ENCODE data around the gene LAMA3. TPM values are rescaled to one million over a fixed set of nuclear protein-coding genes. Genes with fewer than 3 reads are reported as not detected.

LAMA3 gene
- total and polyA plus RNA-seq, 10 of the 15 experiments (the other 5 are each of a cell fraction or from before 2014, with no cell fraction given) = 0.37 to 6.5 (median 5.4) TPM

DNA sequence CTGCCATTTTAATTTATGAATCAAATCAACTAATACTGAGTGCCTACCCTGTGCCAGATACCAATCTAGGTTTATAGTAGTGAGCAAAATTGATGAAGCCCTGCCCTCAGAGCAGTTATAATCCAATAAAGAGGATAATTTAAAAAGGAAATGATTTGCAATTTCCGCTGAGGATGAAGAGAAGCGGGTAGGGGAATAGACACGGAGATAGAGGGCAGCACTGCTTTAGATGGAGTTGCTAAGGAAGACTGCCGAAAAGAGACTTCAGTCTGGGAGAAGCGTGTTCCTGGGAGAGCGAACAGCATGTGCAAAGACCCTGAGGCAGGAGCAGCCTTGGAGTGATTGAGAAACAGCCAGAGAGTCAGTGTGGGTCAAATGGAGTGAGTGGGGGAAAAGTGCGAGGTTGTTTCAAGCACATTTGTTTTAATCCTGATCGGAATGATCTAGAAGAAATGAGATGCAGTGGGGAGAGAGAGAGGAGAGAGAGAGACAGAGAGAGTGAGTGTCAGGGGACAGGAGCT is 12.4 kb downstream of the LAMA3 start:
- RAD21 ChIA-PET (ENCODE audit: unreplicated experiment) = interaction anchor here (1.9 to 7.5 kb wide), 3 partner anchors 76 to 185 kb away, joined by 13 to 148 read pairs (median 18); no protein-coding TSS in a partner anchor
- no peak for ATAC-seq
- intact Hi-C loops (cut with micrococcal nuclease; ENCODE audit: unreplicated experiment) (loop anchor here (2.0 to 5.0 kb wide), 2 partner anchors 111 to 204 kb away; no protein-coding TSS in a partner anchor), in situ Hi-C loops (cut with MboI) (loop anchor here (5.0 kb wide), 1 partner anchor 74 kb away; no protein-coding TSS in a partner anchor)
- Histone ChIP-seq H4K20me1 (ENCODE audit: control insufficient read depth, insufficient read depth) (no peaks in the 10 kb centered on the region), H3K27me3 (replicated peaks in 1 of 2; ENCODE audit: control insufficient read depth in 2 of 2, insufficient read depth in 2 of 2, low read length in 1 of 2) (no peaks in the 10 kb centered on the region), H3K4me2 (ENCODE audit: control insufficient read depth, insufficient read depth) (no peak overlapping the region), H3K79me2 (ENCODE audit: control insufficient read depth, insufficient read depth, low read length) (no peaks in the 10 kb centered on the region), H3K9me3 (replicated peaks; ENCODE audit: control insufficient read depth, insufficient read depth, low read length) (no peaks in the 10 kb centered on the region), H3K36me3 (ENCODE audit: control insufficient read depth in 2 of 2, insufficient read depth in 2 of 2, low read length in 1 of 2) (no peaks in the 10 kb centered on the region), H3K4me3 (no peak overlapping the region), H3K27ac (ENCODE audit: control insufficient read depth, insufficient read depth) (no peak overlapping the region), H3K4me1 (ENCODE audit: control insufficient read depth, insufficient read depth, low read length) (no peaks in the 10 kb centered on the region), H2AFZ (ENCODE audit: control insufficient read depth, low read depth, low read length) (no peak overlapping the region), H3K9ac (ENCODE audit: control insufficient read depth, insufficient read depth, low read length) (no peak overlapping the region)
- no peak for DNase-seq (ENCODE audit: low read depth, low spot score)
- CTCF ChIA-PET = interaction anchor here (0.7 to 7.1 kb wide), 10 partner anchors 20 to 668 kb away, joined by 3 to 233 read pairs (median 5); no protein-coding TSS in a partner anchor
- POLR2A ChIA-PET = no interaction called here
- SMC1A ChIA-PET (ENCODE audit: uncharacterized antibody, unreplicated experiment) = interaction anchor here (1.3 to 6.9 kb wide), 5 partner anchors 18 to 191 kb away, joined by 3 to 167 read pairs (median 10); no protein-coding TSS in a partner anchor
- FAIRE-seq = no peak
- BruUV-seq (replicated peaks) = no TSS peak
- 71% methylated on average over 8 of the region's 8 CpGs for whole genome bisulfite sequencing (ENCODE audit: insufficient coverage, insufficient replicate concordance, low lambda C conversion rate, missing lambda C conversion rate)
- TF ChIP-seq ZZZ3 (IDR thresholded peaks at IDR 0.05; ENCODE audit: control insufficient read depth, insufficient read length, low read depth) (no peak), PRDM15 (CRISPR knock-in tag; IDR thresholded peaks at IDR 0.05) (no peak), CHD1 (IDR thresholded peaks at IDR 0.05; ENCODE audit: low read depth, low read length) (no peak), ASH2L (IDR thresholded peaks at IDR 0.05; ENCODE audit: borderline replicate concordance, low read depth) (no peak), ZBTB40 (IDR thresholded peaks at IDR 0.05; ENCODE audit: borderline replicate concordance) (no peak), SMAD1 (IDR thresholded peaks at IDR 0.05; ENCODE audit: low read depth, partially characterized antibody) (no peak), MYC (IDR thresholded peaks at IDR 0.05; ENCODE audit: insufficient read depth, insufficient read length, insufficient replicate concordance, low read length, severe bottlenecking) (no peak), POU2F2 (IDR thresholded peaks at IDR 0.05; ENCODE audit: borderline replicate concordance, low read depth, low read length) (no peak), SUZ12 (IDR thresholded peaks at IDR 0.05; ENCODE audit: unreplicated experiment) (no peak), IRF4 (IDR thresholded peaks at IDR 0.05; ENCODE audit: low read depth, low read length) (no peak), MXI1 (IDR thresholded peaks at IDR 0.05; ENCODE audit: low read depth, low read length) (no peak)
- TF ChIP-seq, protein P1, sequence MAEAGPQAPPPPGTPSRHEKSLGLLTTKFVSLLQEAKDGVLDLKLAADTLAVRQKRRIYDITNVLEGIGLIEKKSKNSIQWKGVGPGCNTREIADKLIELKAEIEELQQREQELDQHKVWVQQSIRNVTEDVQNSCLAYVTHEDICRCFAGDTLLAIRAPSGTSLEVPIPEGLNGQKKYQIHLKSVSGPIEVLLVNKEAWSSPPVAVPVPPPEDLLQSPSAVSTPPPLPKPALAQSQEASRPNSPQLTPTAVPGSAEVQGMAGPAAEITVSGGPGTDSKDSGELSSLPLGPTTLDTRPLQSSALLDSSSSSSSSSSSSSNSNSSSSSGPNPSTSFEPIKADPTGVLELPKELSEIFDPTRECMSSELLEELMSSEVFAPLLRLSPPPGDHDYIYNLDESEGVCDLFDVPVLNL (IDR thresholded peaks at IDR 0.05; ENCODE audit: low read depth, low read length) = no peak
- TF ChIP-seq, protein P2, sequence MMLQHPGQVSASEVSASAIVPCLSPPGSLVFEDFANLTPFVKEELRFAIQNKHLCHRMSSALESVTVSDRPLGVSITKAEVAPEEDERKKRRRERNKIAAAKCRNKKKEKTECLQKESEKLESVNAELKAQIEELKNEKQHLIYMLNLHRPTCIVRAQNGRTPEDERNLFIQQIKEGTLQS (IDR thresholded peaks at IDR 0.05; ENCODE audit: borderline replicate concordance, extremely low read depth, low read depth, low read length) = no peak

All from GM12878 (cell line).